IMR-90 (cell line): ENCODE measurements around the gene ZNF560. TPM values are rescaled to one million over a fixed set of nuclear protein-coding genes. Genes with fewer than 3 reads are reported as not detected.

Experiments
- ATAC-seq: fragments of 200-7000 bp; cut with Tn5 transposase; 2 replicates; pipeline ENCODE4 v1.9.1; 2020; ENCODE audit warnings: low read depth, mild to moderate bottlenecking, moderate library complexity
- BruUV-seq: library from RNA; stranded (reverse); fragments of 400-500 nt; replicated peaks from 2 replicates; lab custom pipeline; 2021; lab: Mats Ljungman, UMichigan
- CTCF ChIA-PET: fragments of 300-600 bp; formaldehyde crosslinking; extraction: SDS; loops from one replicate; lab custom pipeline; 2021; ENCODE audit warnings: antibody characterized with exemption; lab: Yijun Ruan, JAX
- POLR2A ChIA-PET: fragments of 300-600 bp; sonication (Branson Sonifier 250); formaldehyde crosslinking; loops from one replicate; lab custom pipeline; 2022; ENCODE audit warnings: antibody characterized with exemption; ENCODE audit not compliant: unreplicated experiment; lab: Charles Lee
- DNase-seq: peaks from one replicate; pipeline ENCODE4 v3.0.0; 2013
- H2AFZ ChIP-seq: replicated peaks from 2 replicates; pipeline ENCODE3; 2013; ENCODE audit warnings: low read length, mild to moderate bottlenecking; ENCODE audit not compliant: poor library complexity
- H2AK5ac ChIP-seq: 2 replicates; pipeline ENCODE4 v1.6.1; 2013; ENCODE audit warnings: low read depth, low read length, inconsistent platforms
- H2AK9ac ChIP-seq: replicated peaks from 2 replicates; pipeline ENCODE3; 2013; ENCODE audit warnings: mild to moderate bottlenecking, low read depth, low read length, moderate library complexity; ENCODE audit not compliant: poor library complexity
- H2BK120ac ChIP-seq: 2 replicates; pipeline ENCODE4 v1.6.1; 2013; ENCODE audit warnings: low read depth, low read length, inconsistent platforms
- H2BK15ac ChIP-seq: 3 replicates; pipeline ENCODE4 v1.6.1; 2013; ENCODE audit warnings: low read depth, low read length, inconsistent platforms
- H2BK20ac ChIP-seq: 2 replicates; pipeline ENCODE4 v1.6.1; 2013; ENCODE audit warnings: low read depth, mild to moderate bottlenecking, inconsistent platforms, low read length, moderate library complexity
- H2BK5ac ChIP-seq: 2 replicates; pipeline ENCODE4 v1.6.1; 2013; ENCODE audit warnings: mild to moderate bottlenecking, low read depth, low read length, inconsistent platforms; ENCODE audit not compliant: poor library complexity, severe bottlenecking
- H3K14ac ChIP-seq: replicated peaks from 2 replicates; pipeline ENCODE4 v1.6.1; 2013; ENCODE audit warnings: low read depth, low read length, inconsistent platforms
- H3K18ac ChIP-seq: 2 replicates; pipeline ENCODE4 v1.6.1; 2013; ENCODE audit warnings: low read depth, low read length, control low read depth
- H3K23ac ChIP-seq: 2 replicates; pipeline ENCODE4 v1.6.1; 2013; ENCODE audit warnings: low read depth, low read length, inconsistent platforms
- H3K27ac ChIP-seq: 2 replicates; pipeline ENCODE4 v1.5.1; 2013; ENCODE audit warnings: mild to moderate bottlenecking, control low read depth, low read length; ENCODE audit not compliant: insufficient read depth
- H3K27me3 ChIP-seq: 2 replicates; pipeline ENCODE4 v1.6.1; 2013; ENCODE audit warnings: low read length; ENCODE audit not compliant: control insufficient read depth, insufficient read depth
- H3K36me3 ChIP-seq: 2 replicates; pipeline ENCODE4 v1.6.1; 2013; ENCODE audit warnings: low read length, mixed read lengths; ENCODE audit not compliant: control insufficient read depth, insufficient read depth
- H3K4ac ChIP-seq: 2 replicates; pipeline ENCODE4 v1.6.1; 2013; ENCODE audit warnings: low read depth, low read length, inconsistent platforms
- H3K4me1 ChIP-seq: 2 replicates; pipeline ENCODE4 v1.6.1; 2013; ENCODE audit warnings: low read length, mixed read lengths; ENCODE audit not compliant: control insufficient read depth, insufficient read depth
- H3K4me2 ChIP-seq: 2 replicates; pipeline ENCODE4 v1.6.1; 2013; ENCODE audit warnings: low read depth, mild to moderate bottlenecking, control low read depth, low read length, moderate library complexity
- H3K4me3 ChIP-seq: 2 replicates; pipeline ENCODE4 v1.5.1; 2013; ENCODE audit warnings: low read depth, mild to moderate bottlenecking, control low read depth, low read length, moderate library complexity; ENCODE audit not compliant: insufficient read depth
- H3K56ac ChIP-seq: 2 replicates; pipeline ENCODE4 v1.6.1; 2013; ENCODE audit warnings: low read length, inconsistent platforms; ENCODE audit not compliant: insufficient read depth; ENCODE audit errors: extremely low read depth
- H3K79me1 ChIP-seq, 2 experiments: 2 replicates each; pipeline ENCODE4 v1.6.1; 2013; ENCODE audit warnings: low read length in 2 of 2, inconsistent platforms in 1 of 2, low read depth in 1 of 2
- H3K9ac ChIP-seq: 2 replicates; pipeline ENCODE4 v1.6.1; 2013; ENCODE audit warnings: low read depth, low read length, control low read depth
- H3K9me1 ChIP-seq: 2 replicates; pipeline ENCODE4 v1.6.1; 2013; ENCODE audit warnings: low read length, inconsistent platforms; ENCODE audit not compliant: insufficient read depth
- H3K9me3 ChIP-seq: 2 replicates; pipeline ENCODE4 v1.6.1; 2013; ENCODE audit warnings: low read length; ENCODE audit not compliant: control insufficient read depth, insufficient read depth
- H4K20me1 ChIP-seq: 2 replicates; pipeline ENCODE4 v1.6.1; 2013; ENCODE audit warnings: low read length, inconsistent platforms; ENCODE audit not compliant: insufficient read depth
- H4K5ac ChIP-seq: 2 replicates; pipeline ENCODE4 v1.6.1; 2013; ENCODE audit warnings: mild to moderate bottlenecking, low read depth, low read length, control low read depth
- H4K8ac ChIP-seq, 2 experiments: 2 replicates each; pipeline ENCODE4 v1.6.1; 2013; ENCODE audit warnings: low read depth in 2 of 2, low read length in 2 of 2, control low read depth in 1 of 2, inconsistent platforms in 1 of 2
- H4K91ac ChIP-seq: 2 replicates; pipeline ENCODE4 v1.6.1; 2013; ENCODE audit warnings: low read depth, low read length, inconsistent platforms; ENCODE audit not compliant: insufficient read depth
- BHLHE40 ChIP-seq: fragments of 150-350 bp; IDR thresholded peaks from 2 replicates; pipeline ENCODE4 v1.6.1; 2016; ENCODE audit warnings: mild to moderate bottlenecking, low read depth, low read length
- CEBPB ChIP-seq: IDR thresholded peaks from 2 replicates; pipeline ENCODE4 v1.6.1; 2012; ENCODE audit warnings: low read depth, low read length, improper control_type of control experiment
- CHD1 ChIP-seq: IDR thresholded peaks from 2 replicates; pipeline ENCODE4 v1.6.1; 2012; ENCODE audit warnings: low read depth, low read length, improper control_type of control experiment
- FOS ChIP-seq: fragments of 150-350 bp; IDR thresholded peaks from 2 replicates; pipeline ENCODE4 v1.6.1; 2016; ENCODE audit warnings: low read depth, low read length
- MAZ ChIP-seq: IDR thresholded peaks from 2 replicates; pipeline ENCODE4 v1.6.1; 2012; ENCODE audit warnings: low read depth, mild to moderate bottlenecking, low read length, improper control_type of control experiment, moderate library complexity, borderline replicate concordance
- MXI1 ChIP-seq: IDR thresholded peaks from 2 replicates; pipeline ENCODE4 v1.6.1; 2012; ENCODE audit warnings: low read depth, mild to moderate bottlenecking, low read length, moderate library complexity, borderline replicate concordance
- NFE2L2 ChIP-seq: fragments of 150-350 bp; IDR thresholded peaks from 2 replicates; pipeline ENCODE4 v1.6.1; 2016; ENCODE audit warnings: low read depth, mild to moderate bottlenecking, low read length
- POLR2A ChIP-seq: IDR thresholded peaks from 2 replicates; pipeline ENCODE4 v1.6.1; 2012; ENCODE audit warnings: mild to moderate bottlenecking, low read depth, low read length
- RAD21 ChIP-seq: IDR thresholded peaks from 2 replicates; pipeline ENCODE4 v1.6.1; 2012; ENCODE audit warnings: low read length, improper control_type of control experiment
- RCOR1 ChIP-seq: IDR thresholded peaks from 2 replicates; pipeline ENCODE4 v1.6.1; 2012; ENCODE audit warnings: mild to moderate bottlenecking, low read length, improper control_type of control experiment; ENCODE audit not compliant: insufficient replicate concordance
- RFX5 ChIP-seq: IDR thresholded peaks from 2 replicates; pipeline ENCODE4 v1.8.0; 2012; ENCODE audit warnings: low read depth, mild to moderate bottlenecking, low read length, moderate library complexity
- WGBS, 2 experiments: methylation state at CpG; one replicate each; pipeline versions ENCODE4 v1.1.5 to v1.1.7; 2013; ENCODE audit warnings: missing lambda C conversion rate in 2 of 2; ENCODE audit not compliant: insufficient read length in 1 of 2; ENCODE audit errors: extremely low coverage in 2 of 2; 5-methylcytosine and 5-hydroxymethylcytosine counted together
- dilution Hi-C: fragments of 300-500 bp; cut with HindIII; formaldehyde crosslinking; loops from one replicate; pipeline ENCODE4 v1.14.3; 2018; ENCODE audit warnings: low sequenced_read_pairs; ENCODE audit not compliant: unreplicated experiment
- in situ Hi-C: fragments of 300-500 bp; cut with MboI; formaldehyde crosslinking; loops from 3 replicates; pipeline ENCODE4 v1.14.3; 2019; ENCODE audit warnings: low sequenced_read_pairs, inconsistent platforms, mixed read lengths
- intact Hi-C: fragments of 100-400 bp; cut with micrococcal nuclease; formaldehyde crosslinking; loops from 2 replicates; pipeline ENCODE4 v1.10.0; 2022
- polyA plus RNA-seq, 3 experiments: library from polyadenylated mRNA; depleted of rRNA; stranded (reverse); fragments of >200 nt; gene quantifications; 2 replicates each; pipeline ENCODE4 v1.2.3, GENCODE V29; 2012; ENCODE audit warnings: low replicate concordance in 1 of 3
- total RNA-seq: library from RNA; depleted of rRNA; stranded (reverse); fragments of >200 nt; gene quantifications from 2 replicates; pipeline ENCODE4 v1.2.3, GENCODE V29; 2012
- TF ChIP-seq, protein P1 (sequence below): conservative IDR thresholded peaks from 2 replicates; pipeline ENCODE4 v1.5.1; 2012; ENCODE audit warnings: mild to moderate bottlenecking, low read depth, low read length, improper control_type of control experiment

ZNF560 gene
- total and polyA plus RNA-seq, 2 of the 4 experiments (the other 2 are of a cell fraction) = 0.36 to 0.90 TPM

DNA sequence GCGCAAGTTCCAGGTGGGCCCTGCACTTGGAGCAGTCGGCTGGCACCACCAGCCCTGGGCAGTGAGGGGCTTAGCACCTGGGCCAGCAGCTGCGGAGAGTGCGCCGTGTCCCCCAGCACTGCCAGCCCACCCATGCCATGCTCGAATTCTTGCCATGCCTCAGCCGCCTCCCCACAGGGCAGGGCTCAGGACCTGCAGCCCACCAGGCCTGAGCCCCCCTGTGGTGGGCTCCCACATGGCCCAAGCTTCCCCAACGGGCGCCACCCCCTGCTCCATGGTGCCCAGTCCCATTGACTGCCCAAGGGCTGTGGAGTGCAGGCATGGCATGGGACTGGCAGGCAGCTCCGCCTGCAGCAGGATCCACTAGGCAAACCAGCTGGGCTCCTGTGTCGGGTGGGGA is 49.5 kb upstream of the ZNF560 start:
- Histone ChIP-seq H2BK20ac (no peak overlapping the region), H4K91ac (no peak overlapping the region), H2BK15ac (no peak overlapping the region), H3K79me1 (no peaks in the 10 kb centered on the region), H3K14ac (no peak overlapping the region), H4K20me1 (no peaks in the 10 kb centered on the region), H4K5ac (no peak overlapping the region), H4K8ac (no peak overlapping the region), H3K4me1 (no peaks in the 10 kb centered on the region), H3K27me3 (no peaks in the 10 kb centered on the region), H3K9me3 (peaks cover 22% of the 10 kb centered on the region), H3K23ac (no peak overlapping the region), H3K4ac (no peak overlapping the region), H2AK5ac (no peak overlapping the region), H2AK9ac (no peak overlapping the region), H2AFZ (no peak overlapping the region), H2BK5ac (no peak overlapping the region), H3K27ac (no peak overlapping the region), H3K4me2 (no peak overlapping the region), H2BK120ac (no peak overlapping the region), H3K9me1 (no peaks in the 10 kb centered on the region), H3K18ac (no peak overlapping the region), H3K36me3 (no peaks in the 10 kb centered on the region), H3K4me3 (no peak overlapping the region), H3K56ac (no peak overlapping the region), H3K9ac (no peak overlapping the region)
- TF ChIP-seq MAZ (no peak), NFE2L2 (no peak), CEBPB (no peak), RFX5 (no peak), FOS (no peak), RAD21 (no peak), MXI1 (no peak), CHD1 (no peak), BHLHE40 (no peak), RCOR1 (no peak), POLR2A (no peak)
- TF ChIP-seq, protein P1, sequence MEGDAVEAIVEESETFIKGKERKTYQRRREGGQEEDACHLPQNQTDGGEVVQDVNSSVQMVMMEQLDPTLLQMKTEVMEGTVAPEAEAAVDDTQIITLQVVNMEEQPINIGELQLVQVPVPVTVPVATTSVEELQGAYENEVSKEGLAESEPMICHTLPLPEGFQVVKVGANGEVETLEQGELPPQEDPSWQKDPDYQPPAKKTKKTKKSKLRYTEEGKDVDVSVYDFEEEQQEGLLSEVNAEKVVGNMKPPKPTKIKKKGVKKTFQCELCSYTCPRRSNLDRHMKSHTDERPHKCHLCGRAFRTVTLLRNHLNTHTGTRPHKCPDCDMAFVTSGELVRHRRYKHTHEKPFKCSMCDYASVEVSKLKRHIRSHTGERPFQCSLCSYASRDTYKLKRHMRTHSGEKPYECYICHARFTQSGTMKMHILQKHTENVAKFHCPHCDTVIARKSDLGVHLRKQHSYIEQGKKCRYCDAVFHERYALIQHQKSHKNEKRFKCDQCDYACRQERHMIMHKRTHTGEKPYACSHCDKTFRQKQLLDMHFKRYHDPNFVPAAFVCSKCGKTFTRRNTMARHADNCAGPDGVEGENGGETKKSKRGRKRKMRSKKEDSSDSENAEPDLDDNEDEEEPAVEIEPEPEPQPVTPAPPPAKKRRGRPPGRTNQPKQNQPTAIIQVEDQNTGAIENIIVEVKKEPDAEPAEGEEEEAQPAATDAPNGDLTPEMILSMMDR = no peak
- DNase-seq = no peak
- in situ Hi-C loops (no loop called here), intact Hi-C loops (no loop called here), dilution Hi-C loops (no loop called here)
- 62% methylated on average over 6 of the region's 11 CpGs; no CpG with 5 or more reads in 1 of the 2 experiments for WGBS, 2 experiments
- ATAC-seq = no peak
- no TSS peak for BruUV-seq
- POLR2A ChIA-PET = no interaction called here
- CTCF ChIA-PET = no interaction called here
